Panc1 (cell line): ENCODE data around the gene TMEM39A. TPM values are rescaled to one million over a fixed set of nuclear protein-coding genes. Genes with fewer than 3 reads are reported as not detected.

ENCODE experiments used
- ATAC-seq: fragments of 200-7000 bp; cut with Tn5 transposase; 2 replicates; pipeline ENCODE4 v1.9.1; 2020; ENCODE audit warnings: mild to moderate bottlenecking, moderate library complexity
- BruUV-seq: library from RNA; stranded (reverse); fragments of 400-500 nt; replicated peaks from 2 replicates; lab custom pipeline; 2021; lab: Mats Ljungman, UMichigan
- CTCF ChIA-PET: fragments of 300-600 bp; sonication (Branson Sonifier 250); formaldehyde crosslinking; loops from one replicate; lab custom pipeline; 2022; ENCODE audit warnings: antibody characterized with exemption; lab: Charles Lee
- POLR2A ChIA-PET: fragments of 300-600 bp; sonication (Branson Sonifier 250); formaldehyde crosslinking; loops from one replicate; lab custom pipeline; 2022; ENCODE audit warnings: antibody characterized with exemption; lab: Charles Lee
- DNase-seq: peaks from one replicate; pipeline ENCODE4 v3.0.0-alpha.2; 2010; ENCODE audit warnings: low read depth, low spot score
- H3K27ac ChIP-seq: 2 replicates; pipeline ENCODE4 v1.5.1; 2011; ENCODE audit warnings: mild to moderate bottlenecking, low read length, inconsistent platforms
- H3K27me3 ChIP-seq: fragments of 200-500 bp; sonication (Bioruptor generic); 2 replicates; pipeline ENCODE4 v1.6.0; 2014; ENCODE audit warnings: low read length, inconsistent platforms; ENCODE audit not compliant: control insufficient read depth, insufficient read depth
- H3K36me3 ChIP-seq: fragments of 200-500 bp; sonication (Bioruptor generic); 2 replicates; pipeline ENCODE4 v1.5.1; 2014; ENCODE audit warnings: inconsistent platforms, mild to moderate bottlenecking, low read length, moderate library complexity; ENCODE audit not compliant: control insufficient read depth, insufficient read depth
- H3K4me1 ChIP-seq: 2 replicates; pipeline ENCODE4 v1.5.1; 2011; ENCODE audit warnings: inconsistent platforms, mild to moderate bottlenecking, low read length, moderate library complexity; ENCODE audit not compliant: control insufficient read depth, insufficient read depth
- H3K4me3 ChIP-seq, 2 experiments: 2 replicates each; pipeline ENCODE4 v1.5.1; 2011 to 2012; ENCODE audit warnings: low read depth in 2 of 2, low read length in 2 of 2, mild to moderate bottlenecking in 2 of 2, inconsistent platforms in 1 of 2, moderate library complexity in 1 of 2
- H3K9me3 ChIP-seq: fragments of 200-500 bp; sonication (Bioruptor generic); 2 replicates; pipeline ENCODE4 v1.5.1; 2014; ENCODE audit warnings: low read depth, mild to moderate bottlenecking, inconsistent platforms, low read length, moderate library complexity; ENCODE audit not compliant: control insufficient read depth, insufficient read depth
- POLR2AphosphoS5 ChIP-seq: IDR thresholded peaks from 2 replicates; pipeline ENCODE4 v1.6.1; 2012; ENCODE audit warnings: mild to moderate bottlenecking, low read depth, low read length, moderate library complexity
- SIN3A ChIP-seq: IDR thresholded peaks from 2 replicates; pipeline ENCODE4 v1.6.1; 2012; ENCODE audit warnings: low read depth, mild to moderate bottlenecking, low read length, moderate library complexity, borderline replicate concordance; ENCODE audit not compliant: insufficient read depth
- TCF7L2 ChIP-seq: IDR thresholded peaks from 2 replicates; pipeline ENCODE4 v1.6.1; 2011; ENCODE audit warnings: mild to moderate bottlenecking, low read depth, low read length, inconsistent platforms
- in situ Hi-C: cut with HindIII; loops from 2 replicates; pipeline ENCODE4 v1.10.0; 2016; ENCODE audit warnings: low sequenced_read_pairs, low pct_unique_long_range_greater_than_20kb
- intact Hi-C: fragments of 100-400 bp; cut with micrococcal nuclease; formaldehyde crosslinking; loops from one replicate; pipeline ENCODE4 v1.10.0; 2022; ENCODE audit not compliant: unreplicated experiment
- total RNA-seq: library from RNA; stranded (reverse); gene quantifications from one replicate; pipeline ENCODE4 v1.2.1, GENCODE V29; 2021; ENCODE audit not compliant: unreplicated experiment
- TF ChIP-seq, protein P1 (sequence below), 2 experiments: IDR thresholded peaks; 2 replicates each; pipeline ENCODE4 v1.6.1; 2011 to 2012; ENCODE audit warnings: low read depth in 2 of 2, control low read depth in 1 of 2, low read length in 1 of 2, mild to moderate bottlenecking in 1 of 2, moderate library complexity in 1 of 2; ENCODE audit not compliant: insufficient read depth in 1 of 2
- TF ChIP-seq, protein P2 (sequence below): fragments of 450-650 bp; IDR thresholded peaks from 2 replicates; pipeline ENCODE4 v1.5.1; 2017; ENCODE audit warnings: mild to moderate bottlenecking

The TMEM39A gene
- total RNA-seq, 1 experiment from 2014 or later, result 47.8 TPM

GRCh38 chr3:119468041-119468440 lies 4.6 kb upstream of the TMEM39A start:
- intact Hi-C loops, result loop anchor here (10.0 kb wide), 1 partner anchor 193 kb away; no protein-coding TSS in a partner anchor
- in situ Hi-C loops, result no loop called here
- ChIA-PET CTCF (interaction anchor here (0.7 to 0.8 kb wide), 2 partner anchors 52 to 138 kb away, joined by 6 to 9 read pairs; no protein-coding TSS in a partner anchor), POLR2A (no interaction called here)
- peak overlapping the region; percentile 77 to 93 for H3K4me3 ChIP-seq
- H3K27ac ChIP-seq, result peak overlapping the region; percentile 89
- TSS peak; percentile 53 for BruUV-seq
- H3K4me1 ChIP-seq, result peaks cover 13% of the 10 kb centered on the region
- H3K27me3 ChIP-seq, result no peaks in the 10 kb centered on the region
- no peak for DNase-seq
- no peak for TF ChIP-seq SIN3A
- TF ChIP-seq POLR2AphosphoS5, result no peak
- TF ChIP-seq TCF7L2, result no peak
- TF ChIP-seq, protein P1, sequence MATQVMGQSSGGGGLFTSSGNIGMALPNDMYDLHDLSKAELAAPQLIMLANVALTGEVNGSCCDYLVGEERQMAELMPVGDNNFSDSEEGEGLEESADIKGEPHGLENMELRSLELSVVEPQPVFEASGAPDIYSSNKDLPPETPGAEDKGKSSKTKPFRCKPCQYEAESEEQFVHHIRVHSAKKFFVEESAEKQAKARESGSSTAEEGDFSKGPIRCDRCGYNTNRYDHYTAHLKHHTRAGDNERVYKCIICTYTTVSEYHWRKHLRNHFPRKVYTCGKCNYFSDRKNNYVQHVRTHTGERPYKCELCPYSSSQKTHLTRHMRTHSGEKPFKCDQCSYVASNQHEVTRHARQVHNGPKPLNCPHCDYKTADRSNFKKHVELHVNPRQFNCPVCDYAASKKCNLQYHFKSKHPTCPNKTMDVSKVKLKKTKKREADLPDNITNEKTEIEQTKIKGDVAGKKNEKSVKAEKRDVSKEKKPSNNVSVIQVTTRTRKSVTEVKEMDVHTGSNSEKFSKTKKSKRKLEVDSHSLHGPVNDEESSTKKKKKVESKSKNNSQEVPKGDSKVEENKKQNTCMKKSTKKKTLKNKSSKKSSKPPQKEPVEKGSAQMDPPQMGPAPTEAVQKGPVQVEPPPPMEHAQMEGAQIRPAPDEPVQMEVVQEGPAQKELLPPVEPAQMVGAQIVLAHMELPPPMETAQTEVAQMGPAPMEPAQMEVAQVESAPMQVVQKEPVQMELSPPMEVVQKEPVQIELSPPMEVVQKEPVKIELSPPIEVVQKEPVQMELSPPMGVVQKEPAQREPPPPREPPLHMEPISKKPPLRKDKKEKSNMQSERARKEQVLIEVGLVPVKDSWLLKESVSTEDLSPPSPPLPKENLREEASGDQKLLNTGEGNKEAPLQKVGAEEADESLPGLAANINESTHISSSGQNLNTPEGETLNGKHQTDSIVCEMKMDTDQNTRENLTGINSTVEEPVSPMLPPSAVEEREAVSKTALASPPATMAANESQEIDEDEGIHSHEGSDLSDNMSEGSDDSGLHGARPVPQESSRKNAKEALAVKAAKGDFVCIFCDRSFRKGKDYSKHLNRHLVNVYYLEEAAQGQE (IDR thresholded peaks at IDR 0.05; ENCODE audit: insufficient read depth in 1 of 2, low read depth in 2 of 2, low read length in 1 of 2), result no peak
- TF ChIP-seq, protein P2, sequence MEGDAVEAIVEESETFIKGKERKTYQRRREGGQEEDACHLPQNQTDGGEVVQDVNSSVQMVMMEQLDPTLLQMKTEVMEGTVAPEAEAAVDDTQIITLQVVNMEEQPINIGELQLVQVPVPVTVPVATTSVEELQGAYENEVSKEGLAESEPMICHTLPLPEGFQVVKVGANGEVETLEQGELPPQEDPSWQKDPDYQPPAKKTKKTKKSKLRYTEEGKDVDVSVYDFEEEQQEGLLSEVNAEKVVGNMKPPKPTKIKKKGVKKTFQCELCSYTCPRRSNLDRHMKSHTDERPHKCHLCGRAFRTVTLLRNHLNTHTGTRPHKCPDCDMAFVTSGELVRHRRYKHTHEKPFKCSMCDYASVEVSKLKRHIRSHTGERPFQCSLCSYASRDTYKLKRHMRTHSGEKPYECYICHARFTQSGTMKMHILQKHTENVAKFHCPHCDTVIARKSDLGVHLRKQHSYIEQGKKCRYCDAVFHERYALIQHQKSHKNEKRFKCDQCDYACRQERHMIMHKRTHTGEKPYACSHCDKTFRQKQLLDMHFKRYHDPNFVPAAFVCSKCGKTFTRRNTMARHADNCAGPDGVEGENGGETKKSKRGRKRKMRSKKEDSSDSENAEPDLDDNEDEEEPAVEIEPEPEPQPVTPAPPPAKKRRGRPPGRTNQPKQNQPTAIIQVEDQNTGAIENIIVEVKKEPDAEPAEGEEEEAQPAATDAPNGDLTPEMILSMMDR, result no peak
- H3K9me3 ChIP-seq, result no peaks in the 10 kb centered on the region
- H3K36me3 ChIP-seq, result no peaks in the 10 kb centered on the region; the same call in none of the 2 replicates
- no peak for ATAC-seq

- H3K4me3 ChIP-seq, result no peak overlapping the region
- H3K27me3 ChIP-seq, result no peaks in the 10 kb centered on the region
- peaks cover 38% of the 10 kb centered on the region for H3K36me3 ChIP-seq
- CTCF ChIA-PET, result no interaction called here
- intact Hi-C loops (no loop called here), in situ Hi-C loops (no loop called here)
- H3K4me1 ChIP-seq, result peaks cover 7% of the 10 kb centered on the region
- POLR2A ChIA-PET, result interaction anchor here (0.7 kb wide), 1 partner anchor 19 kb away, joined by 3 read pairs; no protein-coding TSS in a partner anchor
- no peak for DNase-seq
- BruUV-seq, result no TSS peak
- no peak overlapping the region for H3K27ac ChIP-seq
- no peak for ATAC-seq
- TF ChIP-seq POLR2AphosphoS5, result no peak
- TF ChIP-seq TCF7L2, result no peak
- TF ChIP-seq, protein P2, result no peak
- TF ChIP-seq SIN3A, result no peak
- TF ChIP-seq, protein P1 (IDR thresholded peaks at IDR 0.05; ENCODE audit: insufficient read depth in 1 of 2, low read depth in 2 of 2, low read length in 1 of 2), result no peak
- no peaks in the 10 kb centered on the region for H3K9me3 ChIP-seq
Observed at GRCh38 chr3:119457246-119457645, 6.2 kb downstream of the TMEM39A start.
